ENCODE data around the gene TOB1. TPM values are rescaled to one million over a fixed set of nuclear protein-coding genes. Genes with fewer than 3 reads are reported as not detected.

The TOB1 gene
- total and polyA plus RNA-seq, 3 donors from 2014 or later, result 18.4 to 42.8 (median 26.1) TPM

- Histone ChIP-seq H3K4me1 (peaks cover 53% of the 10 kb centered on the region), H3K4me3 (no peak overlapping the region), H3K9me3 (no peaks in the 10 kb centered on the region), H3K36me3 (ENCODE audit: low read depth, missing control alignments) (no peaks in the 10 kb centered on the region), H3K27ac (peak overlapping the region; percentile 24 to 56), H3K27me3 (no peaks in the 10 kb centered on the region)
- no peak for DNase-seq
- 48 to 57% methylated on average over 3 to 10 of the region's 11 CpGs for WGBS, 2 donors
- TF ChIP-seq CTCF (IDR thresholded peaks at IDR 0.05) (no peak), POLR2A (IDR thresholded peaks at IDR 0.05) (no peak)
- intact Hi-C loops (cut with DNase I; ENCODE audit: low total_unique reads), result loop anchor here (10.0 kb wide), 1 partner anchor 277 kb away; no protein-coding TSS in a partner anchor
These were observed 34.7 kb downstream of the TOB1 start for GRCh38 chr17:50831471-50831928.

- Histone ChIP-seq H3K9me3 (no peaks in the 10 kb centered on the region), H3K4me1 (peaks cover 53% of the 10 kb centered on the region), H3K36me3 (ENCODE audit: low read depth, missing control alignments) (no peaks in the 10 kb centered on the region), H3K4me3 (no peak overlapping the region), H3K27ac (peak overlapping the region; percentile 24 to 56), H3K27me3 (no peaks in the 10 kb centered on the region)
- WGBS, 2 donors, result 64 to 73% methylated on average over 4 to 12 of the region's 12 CpGs
- intact Hi-C loops (cut with DNase I; ENCODE audit: low total_unique reads), result loop anchor here (10.0 kb wide), 1 partner anchor 276 kb away; no protein-coding TSS in a partner anchor
- DNase-seq, result no peak
- TF ChIP-seq CTCF (IDR thresholded peaks at IDR 0.05) (no peak), POLR2A (IDR thresholded peaks at IDR 0.05) (no peak)
These were observed 35.2 kb downstream of the TOB1 start for GRCh38 chr17:50830994-50831393.

GRCh38 chr17:50830352-50830751 is 35.8 kb downstream of the TOB1 start:
- H3K4me3 ChIP-seq, result no peak overlapping the region
- peak overlapping the region in 1 of 2 donors; percentile 58 for H3K27ac ChIP-seq
- WGBS, 2 donors, result 64 to 69% methylated on average over 5 of the region's 5 CpGs
- intact Hi-C loops (cut with DNase I; ENCODE audit: low total_unique reads), result loop anchor here (10.0 kb wide), 1 partner anchor 276 kb away; no protein-coding TSS in a partner anchor
- no peaks in the 10 kb centered on the region for H3K36me3 ChIP-seq (ENCODE audit: low read depth, missing control alignments)
- no peak for TF ChIP-seq POLR2A (IDR thresholded peaks at IDR 0.05)
- no peak for TF ChIP-seq CTCF (IDR thresholded peaks at IDR 0.05)
- DNase-seq, result no peak
- no peaks in the 10 kb centered on the region for H3K9me3 ChIP-seq
- H3K4me1 ChIP-seq, result peaks cover 48% of the 10 kb centered on the region
- H3K27me3 ChIP-seq, result no peaks in the 10 kb centered on the region

GRCh38 chr17:50829332-50829731 is 36.8 kb downstream of the TOB1 start:
- intact Hi-C loops (cut with DNase I; ENCODE audit: low total_unique reads), result no loop called here
- Histone ChIP-seq H3K27me3 (no peaks in the 10 kb centered on the region), H3K27ac (peak overlapping the region; percentile 8 to 58), H3K36me3 (ENCODE audit: low read depth, missing control alignments) (no peaks in the 10 kb centered on the region), H3K9me3 (no peaks in the 10 kb centered on the region), H3K4me1 (peaks cover 39% of the 10 kb centered on the region), H3K4me3 (no peak overlapping the region)
- WGBS, 2 donors, result 63 to 75% methylated on average over 6 of the region's 6 CpGs
- DNase-seq, result no peak
- no peak for TF ChIP-seq POLR2A (IDR thresholded peaks at IDR 0.05)
- no peak for TF ChIP-seq CTCF (IDR thresholded peaks at IDR 0.05)
